HepG2 (cell line): ENCODE measurements around the gene BRAT1. TPM values are rescaled to one million over a fixed set of nuclear protein-coding genes. Genes with fewer than 3 reads are reported as not detected.

ENCODE experiments used
- ATF1 ChIP-seq: IDR thresholded peaks from 2 replicates; pipeline ENCODE4 v1.6.1; 2016; ENCODE audit warnings: mild to moderate bottlenecking, control low read depth
- DR1 ChIP-seq: sonication (generic); formaldehyde crosslinking; IDR thresholded peaks from 2 replicates; pipeline ENCODE4 v1.8.0; 2021; ENCODE audit warnings: mild to moderate bottlenecking, missing genetic modification reagents, inconsistent platforms
- E2F2 ChIP-seq: sonication (generic); formaldehyde crosslinking; IDR thresholded peaks from 2 replicates; pipeline ENCODE4 v1.4.0; 2020; ENCODE audit warnings: missing genetic modification reagents, borderline replicate concordance
- FOXM1 ChIP-seq: sonication (generic); formaldehyde crosslinking; IDR thresholded peaks from 2 replicates; pipeline ENCODE4 v1.5.0; 2020; ENCODE audit warnings: missing genetic modification reagents
- KLF13 ChIP-seq: sonication (generic); formaldehyde crosslinking; IDR thresholded peaks from 2 replicates; pipeline ENCODE4 v1.4.0; 2020; ENCODE audit warnings: mild to moderate bottlenecking, missing genetic modification reagents
- KLF6 ChIP-seq: IDR thresholded peaks from 2 replicates; pipeline ENCODE4 v1.8.0; 2016; ENCODE audit warnings: missing biosample characterization, missing genetic modification reagents
- MAFF ChIP-seq: IDR thresholded peaks from 2 replicates; pipeline ENCODE4 v1.6.1; 2011; ENCODE audit warnings: low read depth, low read length, improper control_type of control experiment
- NFYB ChIP-seq: sonication (generic); formaldehyde crosslinking; IDR thresholded peaks from 2 replicates; pipeline ENCODE4 v1.4.0; 2020; ENCODE audit warnings: missing genetic modification reagents
- SATB2 ChIP-seq: sonication (generic); formaldehyde crosslinking; IDR thresholded peaks from 2 replicates; pipeline ENCODE4 v1.5.0; 2020; ENCODE audit warnings: missing genetic modification reagents
- SUZ12 ChIP-seq: fragments of 150-350 bp; IDR thresholded peaks from 2 replicates; pipeline ENCODE4 v1.6.1; 2014; ENCODE audit warnings: low read depth, low read length
- TBL1XR1 ChIP-seq: fragments of 150-350 bp; IDR thresholded peaks from 2 replicates; pipeline ENCODE4 v1.6.1; 2014; ENCODE audit warnings: borderline replicate concordance, low read length; ENCODE audit not compliant: partially characterized antibody
- ZBTB3 ChIP-seq: sonication (generic); formaldehyde crosslinking; IDR thresholded peaks from 2 replicates; pipeline ENCODE4 v1.4.0; 2020; ENCODE audit warnings: low read depth, mild to moderate bottlenecking, moderate library complexity, missing genetic modification reagents, borderline replicate concordance
- ZFP91 ChIP-seq: sonication (generic); formaldehyde crosslinking; IDR thresholded peaks from 2 replicates; pipeline ENCODE4 v1.9.0; 2022; ENCODE audit warnings: missing genetic modification reagents, mild to moderate bottlenecking, borderline replicate concordance
- ZMYM2 ChIP-seq: sonication (generic); formaldehyde crosslinking; IDR thresholded peaks from 2 replicates; pipeline ENCODE4 v1.8.0; 2022; ENCODE audit warnings: mild to moderate bottlenecking, missing genetic modification reagents
- ZNF143 ChIP-seq: sonication (generic); formaldehyde crosslinking; IDR thresholded peaks from 2 replicates; pipeline ENCODE4 v1.4.0; 2020; ENCODE audit warnings: missing genetic modification reagents
- ZNF546 ChIP-seq: sonication (generic); formaldehyde crosslinking; conservative IDR thresholded peaks from 2 replicates; pipeline ENCODE4 v1.8.1; 2023; ENCODE audit warnings: mild to moderate bottlenecking, missing genetic modification reagents
- ZNF574 ChIP-seq: sonication (generic); formaldehyde crosslinking; IDR thresholded peaks from 2 replicates; pipeline ENCODE4 v1.4.0; 2020; ENCODE audit warnings: missing genetic modification reagents
- ZNF788 ChIP-seq: sonication (generic); formaldehyde crosslinking; IDR thresholded peaks from 2 replicates; pipeline ENCODE4 v1.5.0; 2020; ENCODE audit warnings: mild to moderate bottlenecking, missing genetic modification reagents, borderline replicate concordance
- polyA plus RNA-seq, 8 experiments: library from polyadenylated mRNA; depleted of rRNA in 3 of 8; stranded (reverse) in 7 of 8; unstranded in 1 of 8; fragments of >200 nt; fragmentation: Illumina TruSeq in 4 of 8; extraction: Trizol in 4 of 8; gene quantifications; 2 replicates each; pipeline versions ENCODE4 v1.2.1 to v1.2.3, GENCODE V29; 2011 to 2016; ENCODE audit warnings: low read depth in 4 of 8, missing spikeins in 1 of 8, mixed read lengths in 1 of 8; ENCODE audit not compliant: insufficient read depth in 1 of 8
- total RNA-seq, 5 experiments: library from RNA; depleted of rRNA; stranded (reverse); fragments of >200 nt; fragmentation: Illumina TruSeq; extraction: Trizol; gene quantifications; 2 replicates each; pipeline ENCODE4 v1.2.3, GENCODE V29; 2016; ENCODE audit warnings: low read depth in 1 of 5
- TF ChIP-seq, protein P1 (sequence below): sonication (generic); formaldehyde crosslinking; IDR thresholded peaks from 2 replicates; pipeline ENCODE4 v1.4.0; 2020; ENCODE audit warnings: mild to moderate bottlenecking, missing genetic modification reagents
- TF ChIP-seq, protein P2 (sequence below): sonication (generic); formaldehyde crosslinking; IDR thresholded peaks from 2 replicates; pipeline ENCODE4 v1.8.1; 2023; ENCODE audit warnings: mild to moderate bottlenecking, missing genetic modification reagents

The BRAT1 gene
- total and polyA plus RNA-seq, 2 of the 13 experiments (the other 11 are each of a cell fraction or from before 2014, with no cell fraction given), result 10.2 to 20.3 TPM

DNA sequence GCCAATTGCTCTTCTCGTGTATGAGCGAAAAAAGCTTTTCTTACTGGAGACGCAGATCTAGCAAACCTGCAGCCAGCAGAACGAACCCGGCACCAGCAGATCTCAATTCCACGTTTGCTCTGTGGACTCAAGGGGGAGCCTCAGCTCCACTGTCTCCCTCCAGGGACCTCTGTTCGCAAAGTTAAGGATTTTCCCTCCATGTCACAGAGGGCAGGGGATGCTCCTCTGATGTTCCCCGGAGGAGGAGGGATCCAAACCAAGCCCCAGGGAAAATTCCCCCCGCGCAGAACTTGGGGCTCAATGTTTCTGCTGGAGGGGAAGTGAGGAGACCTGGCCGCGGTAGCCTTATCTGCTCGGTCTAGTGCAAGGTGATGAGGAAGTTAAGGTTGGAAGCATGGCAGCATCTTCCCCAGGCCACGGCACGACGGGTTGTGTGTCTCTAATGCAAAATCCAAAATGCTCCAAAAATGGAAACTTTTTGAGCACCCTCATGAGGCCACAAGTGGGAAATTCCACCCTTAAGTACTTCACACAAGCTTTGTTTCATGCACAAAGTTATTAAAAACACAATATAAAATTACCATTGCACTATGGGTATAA lies 12.5 kb upstream of the BRAT1 start (continued):
- TF ChIP-seq KLF6 (CRISPR knock-in tag) (no peak), TBL1XR1 (no peak), E2F2 (no peak), NFYB (CRISPR knock-in tag) (no peak), ZBTB3 (CRISPR knock-in tag) (no peak), ZNF574 (CRISPR knock-in tag) (no peak), SUZ12 (no peak), KLF13 (CRISPR knock-in tag) (no peak), FOXM1 (CRISPR knock-in tag) (no peak), ZNF788 (CRISPR knock-in tag) (0 out of 2 replicates have a peak, but pooled peaks have one; percentile 8), DR1 (no peak), ZMYM2 (CRISPR knock-in tag) (no peak), ATF1 (CRISPR knock-in tag) (no peak), ZFP91 (CRISPR knock-in tag) (0 out of 2 replicates have a peak, but pooled peaks have one; percentile 8), MAFF (no peak), ZNF546 (CRISPR knock-in tag) (no peak), ZNF143 (no peak), SATB2 (no peak)
- TF ChIP-seq, protein P1, sequence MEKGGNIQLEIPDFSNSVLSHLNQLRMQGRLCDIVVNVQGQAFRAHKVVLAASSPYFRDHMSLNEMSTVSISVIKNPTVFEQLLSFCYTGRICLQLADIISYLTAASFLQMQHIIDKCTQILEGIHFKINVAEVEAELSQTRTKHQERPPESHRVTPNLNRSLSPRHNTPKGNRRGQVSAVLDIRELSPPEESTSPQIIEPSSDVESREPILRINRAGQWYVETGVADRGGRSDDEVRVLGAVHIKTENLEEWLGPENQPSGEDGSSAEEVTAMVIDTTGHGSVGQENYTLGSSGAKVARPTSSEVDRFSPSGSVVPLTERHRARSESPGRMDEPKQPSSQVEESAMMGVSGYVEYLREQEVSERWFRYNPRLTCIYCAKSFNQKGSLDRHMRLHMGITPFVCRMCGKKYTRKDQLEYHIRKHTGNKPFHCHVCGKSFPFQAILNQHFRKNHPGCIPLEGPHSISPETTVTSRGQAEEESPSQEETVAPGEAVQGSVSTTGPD (CRISPR knock-in tag), result no peak
- TF ChIP-seq, protein P2, sequence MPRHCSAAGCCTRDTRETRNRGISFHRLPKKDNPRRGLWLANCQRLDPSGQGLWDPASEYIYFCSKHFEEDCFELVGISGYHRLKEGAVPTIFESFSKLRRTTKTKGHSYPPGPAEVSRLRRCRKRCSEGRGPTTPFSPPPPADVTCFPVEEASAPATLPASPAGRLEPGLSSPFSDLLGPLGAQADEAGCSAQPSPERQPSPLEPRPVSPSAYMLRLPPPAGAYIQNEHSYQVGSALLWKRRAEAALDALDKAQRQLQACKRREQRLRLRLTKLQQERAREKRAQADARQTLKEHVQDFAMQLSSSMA (CRISPR knock-in tag), result no peak
